GM18520 (cell line): Measurements from ENCODE around the gene CABCOCO1.

Experiments
- ATAC-seq: cut with Tn5 transposase; IDR thresholded peaks from one replicate; pipeline ENCODE4 v1.9.1; 2021; ENCODE audit not compliant: unreplicated experiment

The CABCOCO1 gene

GRCh38 chr10:61784354-61785133 is 121.8 kb downstream of the CABCOCO1 start:
- no peak for ATAC-seq

GRCh38 chr10:61785473-61786105 is 122.9 kb downstream of the CABCOCO1 start:
- ATAC-seq: no peak

- ATAC-seq: peak; percentile 84
These were observed 124.0 kb downstream of the CABCOCO1 start for GRCh38 chr10:61786728-61787127.

- no peak for ATAC-seq
These were observed 124.4 kb downstream of the CABCOCO1 start for GRCh38 chr10:61787170-61787569.

GRCh38 chr10:61789031-61789430 is 126.3 kb downstream of the CABCOCO1 start:
- no peak for ATAC-seq

- no peak for ATAC-seq
These were observed 128.5 kb downstream of the CABCOCO1 start for GRCh38 chr10:61791216-61791615.

GRCh38 chr10:61792097-61792716 is 129.5 kb downstream of the CABCOCO1 start:
- no peak for ATAC-seq

- no peak for ATAC-seq
These were observed 130.2 kb downstream of the CABCOCO1 start for GRCh38 chr10:61792921-61793320.

- ATAC-seq: no peak
These were observed 131.3 kb downstream of the CABCOCO1 start for GRCh38 chr10:61793760-61794703.

GRCh38 chr10:61795147-61795546 is 132.4 kb downstream of the CABCOCO1 start:
- ATAC-seq: no peak

- ATAC-seq: no peak
These were observed 132.8 kb downstream of the CABCOCO1 start for GRCh38 chr10:61795551-61795950.

GRCh38 chr10:61796785-61797184 is 134.1 kb downstream of the CABCOCO1 start:
- ATAC-seq: no peak

GRCh38 chr10:61797304-61798153 is 134.8 kb downstream of the CABCOCO1 start:
- no peak for ATAC-seq

GRCh38 chr10:61798713-61799112 is 136.0 kb downstream of the CABCOCO1 start:
- no peak for ATAC-seq

- no peak for ATAC-seq
These were observed 138.8 kb downstream of the CABCOCO1 start for GRCh38 chr10:61801484-61801883.

- ATAC-seq: no peak
These were observed 140.5 kb downstream of the CABCOCO1 start for GRCh38 chr10:61803269-61803668.

GRCh38 chr10:61804414-61804813 is 141.7 kb downstream of the CABCOCO1 start:
- ATAC-seq: no peak

- no peak for ATAC-seq
These were observed 142.4 kb downstream of the CABCOCO1 start for GRCh38 chr10:61805091-61805490.

- no peak for ATAC-seq
These were observed 147.5 kb downstream of the CABCOCO1 start for GRCh38 chr10:61810263-61810662.
